Measurements from ENCODE around the gene THTPA.

GRCh38 chr14:23561873-23562821, 6.1 kb downstream of the THTPA start:
- TF ChIP-seq, protein P1, sequence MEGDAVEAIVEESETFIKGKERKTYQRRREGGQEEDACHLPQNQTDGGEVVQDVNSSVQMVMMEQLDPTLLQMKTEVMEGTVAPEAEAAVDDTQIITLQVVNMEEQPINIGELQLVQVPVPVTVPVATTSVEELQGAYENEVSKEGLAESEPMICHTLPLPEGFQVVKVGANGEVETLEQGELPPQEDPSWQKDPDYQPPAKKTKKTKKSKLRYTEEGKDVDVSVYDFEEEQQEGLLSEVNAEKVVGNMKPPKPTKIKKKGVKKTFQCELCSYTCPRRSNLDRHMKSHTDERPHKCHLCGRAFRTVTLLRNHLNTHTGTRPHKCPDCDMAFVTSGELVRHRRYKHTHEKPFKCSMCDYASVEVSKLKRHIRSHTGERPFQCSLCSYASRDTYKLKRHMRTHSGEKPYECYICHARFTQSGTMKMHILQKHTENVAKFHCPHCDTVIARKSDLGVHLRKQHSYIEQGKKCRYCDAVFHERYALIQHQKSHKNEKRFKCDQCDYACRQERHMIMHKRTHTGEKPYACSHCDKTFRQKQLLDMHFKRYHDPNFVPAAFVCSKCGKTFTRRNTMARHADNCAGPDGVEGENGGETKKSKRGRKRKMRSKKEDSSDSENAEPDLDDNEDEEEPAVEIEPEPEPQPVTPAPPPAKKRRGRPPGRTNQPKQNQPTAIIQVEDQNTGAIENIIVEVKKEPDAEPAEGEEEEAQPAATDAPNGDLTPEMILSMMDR (IDR thresholded peaks at IDR 0.05), result no peak
- TF ChIP-seq POLR2A (IDR thresholded peaks at IDR 0.05), result no peak
